Kidney epithelial cell (primary cell): ENCODE results near the gene ARFGAP2. TPM values are rescaled to one million over a fixed set of nuclear protein-coding genes. Genes with fewer than 3 reads are reported as not detected.

ENCODE experiments used
- DNase-seq: peaks from one replicate; pipeline ENCODE4 v3.0.0-alpha.2; 2010; ENCODE audit warnings: low read depth
- H3K27me3 ChIP-seq: 2 replicates; pipeline ENCODE4 v1.6.0; 2011; ENCODE audit warnings: low read length; ENCODE audit not compliant: control insufficient read depth, insufficient read depth
- H3K36me3 ChIP-seq: 2 replicates; pipeline ENCODE4 v1.5.1; 2011; ENCODE audit warnings: low read length; ENCODE audit not compliant: control insufficient read depth, insufficient read depth
- H3K4me3 ChIP-seq: 2 replicates; pipeline ENCODE4 v1.5.1; 2011; ENCODE audit warnings: low read depth, mild to moderate bottlenecking, control low read depth, low read length
- CTCF ChIP-seq: IDR thresholded peaks from 2 replicates; pipeline ENCODE4 v1.5.1; 2011; ENCODE audit warnings: mild to moderate bottlenecking, moderate library complexity, low read length, control low read depth, inconsistent platforms; ENCODE audit not compliant: insufficient read depth, poor library complexity, severe bottlenecking
- total RNA-seq: library from RNA; depleted of rRNA; stranded (reverse); fragments of >200 nt; gene quantifications from 2 replicates; pipeline ENCODE4 v1.2.3, GENCODE V29; 2015

Gene ARFGAP2
- total RNA-seq, 1 donor from 2014 or later = 95.7 TPM

DNA sequence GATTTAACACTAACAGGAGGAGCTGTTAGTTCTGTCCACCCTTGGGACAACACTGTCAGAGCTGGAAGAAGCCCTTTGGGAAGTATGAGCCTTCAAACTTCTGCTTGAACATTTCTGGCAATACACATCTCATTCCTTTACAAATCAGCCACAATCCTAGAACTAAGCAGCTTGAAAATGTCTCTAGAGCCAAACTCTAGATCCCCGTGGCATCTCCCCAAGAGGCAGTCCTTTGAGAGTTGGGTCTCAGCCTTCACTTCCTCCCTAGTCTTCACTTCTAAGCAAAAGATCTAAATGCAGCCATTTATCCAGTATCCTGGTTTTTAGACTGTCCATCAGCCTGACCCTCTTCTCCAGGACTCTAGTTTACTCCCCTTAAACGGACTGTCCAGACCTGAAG lies 26.9 kb downstream of the ARFGAP2 start:
- Histone ChIP-seq H3K36me3 (no peaks in the 10 kb centered on the region), H3K27me3 (no peaks in the 10 kb centered on the region), H3K4me3 (no peak overlapping the region)
- no peak for TF ChIP-seq CTCF
- no peak for DNase-seq

DNA sequence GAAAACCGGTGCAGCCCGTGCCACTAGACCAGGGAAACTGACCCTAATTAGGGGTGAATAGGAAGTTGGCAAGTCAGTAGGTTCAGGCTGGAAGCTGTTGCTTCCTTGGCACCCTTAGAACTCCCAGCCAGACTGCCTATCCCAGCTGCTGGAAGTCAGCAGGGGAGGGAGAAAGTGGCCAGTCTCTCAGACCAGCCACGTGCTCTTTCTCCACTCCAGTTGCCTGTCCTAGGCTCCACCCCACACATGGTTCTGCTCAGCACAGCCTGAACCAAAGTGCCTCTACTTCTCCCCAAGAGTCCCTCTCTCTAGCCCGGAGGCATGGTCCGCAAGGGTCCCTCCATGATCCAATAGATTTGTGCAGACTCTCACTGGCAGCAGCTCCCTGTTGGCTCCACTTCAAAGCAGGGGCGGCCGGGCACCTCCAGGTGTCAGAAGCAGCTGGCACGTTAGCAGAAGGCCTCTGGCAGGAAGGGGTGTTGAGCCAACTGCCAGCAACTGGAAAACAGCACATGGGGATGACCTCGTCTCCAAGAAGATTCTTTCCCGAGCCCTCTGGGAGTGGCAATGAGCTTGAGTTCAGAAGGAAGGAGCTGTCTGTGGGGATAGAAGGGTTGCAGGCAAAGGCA lies 27.7 kb downstream of the ARFGAP2 start:
- no peaks in the 10 kb centered on the region for H3K36me3 ChIP-seq
- TF ChIP-seq CTCF = no peak
- no peak overlapping the region for H3K4me3 ChIP-seq
- H3K27me3 ChIP-seq = no peaks in the 10 kb centered on the region
- no peak for DNase-seq

DNA sequence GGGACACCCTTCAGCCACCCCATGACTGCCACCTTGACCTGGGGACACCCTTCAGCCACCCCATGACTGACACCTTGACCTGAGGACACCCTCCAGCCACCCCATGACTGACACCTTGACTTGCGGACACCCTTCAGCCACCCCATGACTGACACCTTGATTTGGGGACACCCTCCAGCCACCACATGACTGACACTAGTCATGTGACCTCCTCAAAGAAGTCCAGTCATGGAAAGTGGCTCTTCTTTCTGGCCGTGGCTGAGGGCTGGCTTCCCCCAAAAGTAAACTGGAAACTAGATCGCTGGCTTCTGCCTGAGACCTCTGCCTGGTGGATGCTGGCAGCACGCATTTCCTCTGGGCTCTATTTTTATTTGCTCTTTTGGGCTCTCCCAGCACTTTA lies 28.4 kb downstream of the ARFGAP2 start:
- H3K4me3 ChIP-seq = no peak overlapping the region
- TF ChIP-seq CTCF = no peak
- no peak for DNase-seq
- no peaks in the 10 kb centered on the region for H3K36me3 ChIP-seq
- H3K27me3 ChIP-seq = no peaks in the 10 kb centered on the region

DNA sequence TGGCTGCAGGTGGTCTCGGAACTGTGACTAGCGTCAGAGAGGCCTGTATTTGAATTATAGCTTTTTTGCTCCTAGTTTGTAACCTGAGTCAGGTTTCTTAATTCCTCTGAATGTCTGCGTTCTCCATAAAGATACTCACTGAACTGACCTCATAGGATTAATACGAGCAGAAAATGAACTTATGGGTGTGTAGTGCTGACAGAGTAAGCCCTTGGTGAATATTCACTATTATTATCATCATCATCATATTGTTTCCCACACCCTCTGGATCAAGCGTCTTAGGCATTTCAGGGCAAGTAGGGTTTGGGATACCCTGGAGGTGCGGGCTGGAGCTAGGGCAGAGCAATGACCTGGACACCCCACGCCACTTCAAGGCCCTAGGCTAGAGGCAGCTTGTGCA lies 29.0 kb downstream of the ARFGAP2 start:
- no peaks in the 10 kb centered on the region for H3K36me3 ChIP-seq
- H3K27me3 ChIP-seq = no peaks in the 10 kb centered on the region
- no peak for TF ChIP-seq CTCF
- no peak for DNase-seq
- no peak overlapping the region for H3K4me3 ChIP-seq

DNA sequence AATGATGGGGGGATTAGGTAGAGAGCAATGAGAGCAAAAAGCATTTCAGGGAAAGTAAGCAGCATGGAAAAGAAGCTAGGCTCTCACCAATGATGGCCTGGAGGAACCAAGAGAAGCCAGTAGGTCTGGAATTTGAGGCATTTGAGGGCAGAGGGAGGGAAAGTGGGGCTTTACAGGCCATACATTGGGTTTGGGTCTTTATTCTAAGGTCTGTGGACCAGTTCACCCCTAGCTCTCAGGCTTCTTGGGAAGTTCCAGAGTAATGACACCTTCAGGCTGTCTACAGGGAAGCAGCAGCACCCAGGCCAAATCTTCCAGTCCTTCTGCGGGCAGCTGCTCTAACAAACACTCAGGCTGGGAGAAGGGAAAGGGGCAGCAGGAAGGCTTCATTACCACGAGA lies 29.4 kb downstream of the ARFGAP2 start:
- Histone ChIP-seq H3K27me3 (no peaks in the 10 kb centered on the region), H3K36me3 (no peaks in the 10 kb centered on the region), H3K4me3 (no peak overlapping the region)
- no peak for DNase-seq
- TF ChIP-seq CTCF = no peak

- Histone ChIP-seq H3K4me3 (no peak overlapping the region), H3K27me3 (no peaks in the 10 kb centered on the region), H3K36me3 (no peaks in the 10 kb centered on the region)
- no peak for DNase-seq
- no peak for TF ChIP-seq CTCF
These were observed 32.1 kb downstream of the ARFGAP2 start for GRCh38 chr11:47144541-47144940.
